Measurements from ENCODE around the gene SPA17. TPM values are rescaled to one million over a fixed set of nuclear protein-coding genes. Genes with fewer than 3 reads are reported as not detected.

The SPA17 gene
- total RNA-seq, 2 donors from 2014 or later = 4.7 to 5.9 TPM

- H3K27ac ChIP-seq = no peak overlapping the region
- no peaks in the 10 kb centered on the region for H3K9me3 ChIP-seq
- H3K36me3 ChIP-seq = peaks cover 68% of the 10 kb centered on the region
- DNase-seq (ENCODE audit: low spot score) = no peak
- H3K4me3 ChIP-seq = no peak overlapping the region
- H3K27me3 ChIP-seq = no peaks in the 10 kb centered on the region
- H3K4me1 ChIP-seq = no peaks in the 10 kb centered on the region
- TF ChIP-seq CTCF (IDR thresholded peaks at IDR 0.05) = no peak
These were observed 37.8 kb upstream of the SPA17 start for GRCh38 chr11:124635932-124636331.

GRCh38 chr11:124638500-124638899 lies 35.2 kb upstream of the SPA17 start:
- no peaks in the 10 kb centered on the region for H3K27me3 ChIP-seq
- no peak overlapping the region for H3K27ac ChIP-seq
- DNase-seq (ENCODE audit: low spot score) = no peak
- peaks cover 43% of the 10 kb centered on the region for H3K36me3 ChIP-seq
- H3K9me3 ChIP-seq = no peaks in the 10 kb centered on the region
- no peaks in the 10 kb centered on the region for H3K4me1 ChIP-seq
- no peak for TF ChIP-seq CTCF (IDR thresholded peaks at IDR 0.05)
- H3K4me3 ChIP-seq = no peak overlapping the region

GRCh38 chr11:124639186-124639585 lies 34.5 kb upstream of the SPA17 start:
- no peak overlapping the region for H3K27ac ChIP-seq
- no peak for DNase-seq (ENCODE audit: low spot score)
- H3K9me3 ChIP-seq = no peaks in the 10 kb centered on the region
- no peaks in the 10 kb centered on the region for H3K4me1 ChIP-seq
- H3K27me3 ChIP-seq = no peaks in the 10 kb centered on the region
- no peak overlapping the region for H3K4me3 ChIP-seq
- H3K36me3 ChIP-seq = peaks cover 36% of the 10 kb centered on the region
- TF ChIP-seq CTCF (IDR thresholded peaks at IDR 0.05) = no peak

- no peak for DNase-seq (ENCODE audit: low spot score)
- Histone ChIP-seq H3K4me3 (no peak overlapping the region), H3K27me3 (no peaks in the 10 kb centered on the region), H3K27ac (no peak overlapping the region), H3K36me3 (peaks cover 24% of the 10 kb centered on the region), H3K9me3 (no peaks in the 10 kb centered on the region), H3K4me1 (peaks cover 0 to 4% of the 10 kb centered on the region in 2 donors)
- TF ChIP-seq CTCF (IDR thresholded peaks at IDR 0.05) = no peak
These were observed 33.0 kb upstream of the SPA17 start for GRCh38 chr11:124640666-124641065.

GRCh38 chr11:124642628-124643027 lies 31.1 kb upstream of the SPA17 start:
- TF ChIP-seq CTCF (IDR thresholded peaks at IDR 0.05) = no peak
- no peaks in the 10 kb centered on the region for H3K27me3 ChIP-seq
- H3K27ac ChIP-seq = no peak overlapping the region
- no peak overlapping the region for H3K4me3 ChIP-seq
- H3K4me1 ChIP-seq = peaks cover 0 to 4% of the 10 kb centered on the region in 2 donors
- DNase-seq (ENCODE audit: low spot score) = no peak
- H3K36me3 ChIP-seq = peaks cover 9% of the 10 kb centered on the region
- no peaks in the 10 kb centered on the region for H3K9me3 ChIP-seq

- no peak for DNase-seq (ENCODE audit: low spot score)
- Histone ChIP-seq H3K36me3 (peaks cover 4% of the 10 kb centered on the region), H3K27ac (peak overlapping the region in 1 of 2 donors; percentile 11), H3K27me3 (no peaks in the 10 kb centered on the region), H3K4me1 (peaks cover 0 to 4% of the 10 kb centered on the region in 2 donors), H3K4me3 (no peak overlapping the region), H3K9me3 (no peaks in the 10 kb centered on the region)
- no peak for TF ChIP-seq CTCF (IDR thresholded peaks at IDR 0.05)
These were observed 30.6 kb upstream of the SPA17 start for GRCh38 chr11:124643042-124643604.
